ENCODE results near the gene FAM20B. TPM values are rescaled to one million over a fixed set of nuclear protein-coding genes. Genes with fewer than 3 reads are reported as not detected.

The FAM20B gene
- total RNA-seq, 1 donor from 2014 or later = 27.5 TPM

- no peak for TF ChIP-seq CTCF (IDR thresholded peaks at IDR 0.05; ENCODE audit: insufficient read depth, low read length, poor library complexity, severe bottlenecking)
- Histone ChIP-seq H3K4me3 (ENCODE audit: low read depth, low read length) (no peak overlapping the region), H3K27me3 (ENCODE audit: control insufficient read depth, insufficient read depth, low read length) (no peaks in the 10 kb centered on the region), H3K36me3 (ENCODE audit: control insufficient read depth, insufficient read depth, low read length) (peaks cover 3% of the 10 kb centered on the region)
- DNase-seq (ENCODE audit: low read depth) = no peak
Measured at GRCh38 chr1:179090923-179091322, 65.2 kb downstream of the FAM20B start.

GRCh38 chr1:179091691-179092165 lies 66.0 kb downstream of the FAM20B start:
- Histone ChIP-seq H3K4me3 (ENCODE audit: low read depth, low read length) (no peak overlapping the region), H3K36me3 (ENCODE audit: control insufficient read depth, insufficient read depth, low read length) (peaks cover 3% of the 10 kb centered on the region), H3K27me3 (ENCODE audit: control insufficient read depth, insufficient read depth, low read length) (no peaks in the 10 kb centered on the region)
- TF ChIP-seq CTCF (IDR thresholded peaks at IDR 0.05; ENCODE audit: insufficient read depth, low read length, poor library complexity, severe bottlenecking) = no peak
- DNase-seq (ENCODE audit: low read depth) = no peak

- peaks cover 4% of the 10 kb centered on the region for H3K36me3 ChIP-seq (ENCODE audit: control insufficient read depth, insufficient read depth, low read length)
- DNase-seq (ENCODE audit: low read depth) = no peak
- no peak for TF ChIP-seq CTCF (IDR thresholded peaks at IDR 0.05; ENCODE audit: insufficient read depth, low read length, poor library complexity, severe bottlenecking)
- no peak overlapping the region for H3K4me3 ChIP-seq (ENCODE audit: low read depth, low read length)
- no peaks in the 10 kb centered on the region for H3K27me3 ChIP-seq (ENCODE audit: control insufficient read depth, insufficient read depth, low read length)
Measured at GRCh38 chr1:179092896-179093461, 67.3 kb downstream of the FAM20B start.

GRCh38 chr1:179094818-179095217 lies 69.1 kb downstream of the FAM20B start:
- peaks cover 4% of the 10 kb centered on the region for H3K36me3 ChIP-seq (ENCODE audit: control insufficient read depth, insufficient read depth, low read length)
- DNase-seq (ENCODE audit: low read depth) = no peak
- no peaks in the 10 kb centered on the region for H3K27me3 ChIP-seq (ENCODE audit: control insufficient read depth, insufficient read depth, low read length)
- H3K4me3 ChIP-seq (ENCODE audit: low read depth, low read length) = no peak overlapping the region
- no peak for TF ChIP-seq CTCF (IDR thresholded peaks at IDR 0.05; ENCODE audit: insufficient read depth, low read length, poor library complexity, severe bottlenecking)

- peaks cover 4% of the 10 kb centered on the region for H3K36me3 ChIP-seq (ENCODE audit: control insufficient read depth, insufficient read depth, low read length)
- no peaks in the 10 kb centered on the region for H3K27me3 ChIP-seq (ENCODE audit: control insufficient read depth, insufficient read depth, low read length)
- no peak overlapping the region for H3K4me3 ChIP-seq (ENCODE audit: low read depth, low read length)
- no peak for TF ChIP-seq CTCF (IDR thresholded peaks at IDR 0.05; ENCODE audit: insufficient read depth, low read length, poor library complexity, severe bottlenecking)
- no peak for DNase-seq (ENCODE audit: low read depth)
Measured at GRCh38 chr1:179095377-179095776, 69.7 kb downstream of the FAM20B start.

- Histone ChIP-seq H3K36me3 (ENCODE audit: control insufficient read depth, insufficient read depth, low read length) (peaks cover 4% of the 10 kb centered on the region), H3K27me3 (ENCODE audit: control insufficient read depth, insufficient read depth, low read length) (no peaks in the 10 kb centered on the region), H3K4me3 (ENCODE audit: low read depth, low read length) (no peak overlapping the region)
- no peak for TF ChIP-seq CTCF (IDR thresholded peaks at IDR 0.05; ENCODE audit: insufficient read depth, low read length, poor library complexity, severe bottlenecking)
- DNase-seq (ENCODE audit: low read depth) = no peak
Measured at GRCh38 chr1:179095924-179096323, 70.2 kb downstream of the FAM20B start.
